SHP77 treated with DMSO at 0.1 percent for 48 hours (cell line): ENCODE results near the gene ARMC9.
"Not testable (repeated sequence)": the region's sequence is repeated elsewhere in the genome, so short reads cannot be mapped to it uniquely, and the experiment has no call there.

ENCODE experiments used
- DNase-seq: peaks from one replicate; lab custom pipeline; 2025; lab: John Stamatoyannopoulos, UW

Gene ARMC9

GRCh38 chr2:231287696-231288095 lies 89.3 kb downstream of the ARMC9 start:
- no peak for DNase-seq

- no peak for DNase-seq
These were observed 90.2 kb downstream of the ARMC9 start for GRCh38 chr2:231288590-231288989.

GRCh38 chr2:231290321-231291015 lies 92.0 kb downstream of the ARMC9 start:
- no peak for DNase-seq

- no peak for DNase-seq
These were observed 94.2 kb downstream of the ARMC9 start for GRCh38 chr2:231292472-231293134.

- DNase-seq = no peak
These were observed 94.7 kb downstream of the ARMC9 start for GRCh38 chr2:231293163-231293562.

- DNase-seq = no peak
These were observed 95.7 kb downstream of the ARMC9 start for GRCh38 chr2:231294116-231294515.

GRCh38 chr2:231294571-231295362 lies 96.3 kb downstream of the ARMC9 start:
- DNase-seq = no peak

GRCh38 chr2:231295363-231295655 lies 96.9 kb downstream of the ARMC9 start:
- DNase-seq = no peak

GRCh38 chr2:231296401-231296974 lies 98.1 kb downstream of the ARMC9 start:
- DNase-seq = no peak

- DNase-seq = peak; percentile 26
These were observed 98.9 kb downstream of the ARMC9 start for GRCh38 chr2:231297108-231297908.

- no peak for DNase-seq
These were observed 99.7 kb downstream of the ARMC9 start for GRCh38 chr2:231298091-231298490.

- no peak for DNase-seq
These were observed 100.8 kb downstream of the ARMC9 start for GRCh38 chr2:231299267-231299666.

GRCh38 chr2:231300020-231300721 lies 101.7 kb downstream of the ARMC9 start:
- DNase-seq = no peak

GRCh38 chr2:231300722-231301076 lies 102.3 kb downstream of the ARMC9 start:
- no peak for DNase-seq

- not testable (repeated sequence) for DNase-seq
These were observed 105.8 kb downstream of the ARMC9 start for GRCh38 chr2:231304259-231304658.

GRCh38 chr2:231305221-231305620 lies 106.8 kb downstream of the ARMC9 start:
- no peak for DNase-seq

- no peak for DNase-seq
These were observed 108.5 kb downstream of the ARMC9 start for GRCh38 chr2:231306791-231307393.

- no peak for DNase-seq
These were observed 109.8 kb downstream of the ARMC9 start for GRCh38 chr2:231308219-231308618.

- DNase-seq = no peak
These were observed 110.4 kb downstream of the ARMC9 start for GRCh38 chr2:231308631-231309428.

GRCh38 chr2:231312066-231312465 lies 113.6 kb downstream of the ARMC9 start:
- DNase-seq = no peak
